Vagina (tissue), 2 donors: ENCODE measurements around the gene NTRK1. TPM values are rescaled to one million over a fixed set of nuclear protein-coding genes. Genes with fewer than 3 reads are reported as not detected.

Experiments
- DNase-seq, 2 donors: peaks; one replicate each; pipeline ENCODE4 v3.0.0-alpha.2; 2017; ENCODE audit errors: extremely low spot score in 2 of 2
- H3K27ac ChIP-seq: fragments of 200-600 bp; sonication (generic); one replicate; pipeline ENCODE4 v1.5.1; 2019
- H3K27me3 ChIP-seq: fragments of 200-600 bp; sonication (generic); one replicate; pipeline ENCODE4 v1.5.1; 2019
- H3K36me3 ChIP-seq, 2 donors: fragments of 200-600 bp; sonication (generic); one replicate each; pipeline ENCODE4 v1.5.1; 2017 to 2019
- H3K4me1 ChIP-seq: fragments of 200-600 bp; sonication (generic); one replicate; pipeline ENCODE4 v1.5.1; 2019
- H3K4me3 ChIP-seq, 2 donors: fragments of 200-600 bp; sonication (generic); 1 replicate in 1 of 2; 2 replicates in 1 of 2; pipeline ENCODE4 v1.5.1; 2016 to 2019
- H3K9me3 ChIP-seq: fragments of 200-600 bp; sonication (generic); one replicate; pipeline ENCODE4 v1.5.1; 2019
- POLR2A ChIP-seq, 2 donors: fragments of 450-650 bp; IDR thresholded peaks; one replicate each; pipeline ENCODE4 v1.6.1; 2017; ENCODE audit warnings: antibody characterized with exemption in 2 of 2, mild to moderate bottlenecking in 2 of 2, moderate library complexity in 2 of 2
- POLR2AphosphoS5 ChIP-seq, 2 donors: sonication (generic); formaldehyde crosslinking; IDR thresholded peaks; one replicate each; pipeline ENCODE4 v1.9.0; 2017; ENCODE audit warnings: antibody characterized with exemption in 2 of 2, mild to moderate bottlenecking in 2 of 2, low read depth in 1 of 2; ENCODE audit not compliant: insufficient read depth in 1 of 2
- intact Hi-C: fragments of 100-400 bp; cut with DNase I; formaldehyde crosslinking; loops from one replicate; pipeline ENCODE4 v1.15.1; 2023
- total RNA-seq: library from RNA; depleted of rRNA; stranded (reverse); fragments of >200 nt; gene quantifications from one replicate; pipeline ENCODE4 v1.2.3, GENCODE V29; 2016
- TF ChIP-seq, protein P1 (sequence below), 3 experiments: fragments of 450-650 bp in 2 of 3; fragments of 200-600 bp in 1 of 3; sonication (generic) in 1 of 3; IDR thresholded peaks; one replicate each; pipeline ENCODE4 v1.5.1; 2017 to 2019; ENCODE audit warnings: antibody characterized with exemption in 3 of 3, mild to moderate bottlenecking in 2 of 3, moderate library complexity in 2 of 3

NTRK1 gene
- total RNA-seq, 1 donor from 2014 or later = 2.9 TPM

DNA sequence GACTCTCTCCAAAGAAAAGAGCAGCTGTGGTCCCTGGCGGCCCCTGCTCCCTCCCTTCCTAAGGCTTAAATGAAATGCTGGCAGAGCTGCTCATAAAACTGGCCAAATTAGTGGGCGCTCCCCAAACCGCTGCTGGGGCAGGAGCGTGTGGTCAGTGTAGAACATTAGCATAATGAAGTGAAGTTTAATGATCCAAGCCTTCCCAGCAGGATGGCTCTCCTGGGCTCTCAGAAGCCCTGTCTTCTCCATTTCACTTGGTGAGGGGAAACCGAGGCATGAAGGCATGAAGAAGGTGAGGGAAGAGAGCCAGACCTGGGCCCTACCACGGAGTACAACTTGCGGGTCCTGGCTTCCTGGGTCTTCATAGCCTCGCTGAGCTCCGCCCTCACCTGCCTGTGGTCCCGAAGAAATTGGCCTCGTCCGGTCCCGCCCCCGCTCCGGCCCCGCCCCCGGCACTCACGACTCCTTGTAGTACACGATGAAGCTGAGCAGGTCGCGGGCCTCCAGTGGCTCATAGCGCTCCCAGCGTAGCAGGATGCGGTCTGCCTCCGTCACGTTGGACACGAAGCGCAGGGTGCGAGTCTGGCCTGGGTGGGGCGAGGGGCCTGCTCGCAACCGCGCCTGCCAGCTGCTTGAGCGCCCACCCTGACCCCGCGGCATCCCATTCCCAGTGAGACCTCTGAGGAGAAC is 12.1 kb upstream of the NTRK1 start:
- Histone ChIP-seq H3K4me1 (peaks cover 12% of the 10 kb centered on the region), H3K36me3 (no peaks in the 10 kb centered on the region), H3K27me3 (no peaks in the 10 kb centered on the region), H3K4me3 (no peak overlapping the region), H3K27ac (no peak overlapping the region), H3K9me3 (no peaks in the 10 kb centered on the region)
- intact Hi-C loops = no loop called here
- TF ChIP-seq POLR2AphosphoS5 (IDR thresholded peaks at IDR 0.05; ENCODE audit: insufficient read depth in 1 of 2, low read depth in 1 of 2) (no peak), POLR2A (IDR thresholded peaks at IDR 0.05) (no peak)
- TF ChIP-seq, protein P1, sequence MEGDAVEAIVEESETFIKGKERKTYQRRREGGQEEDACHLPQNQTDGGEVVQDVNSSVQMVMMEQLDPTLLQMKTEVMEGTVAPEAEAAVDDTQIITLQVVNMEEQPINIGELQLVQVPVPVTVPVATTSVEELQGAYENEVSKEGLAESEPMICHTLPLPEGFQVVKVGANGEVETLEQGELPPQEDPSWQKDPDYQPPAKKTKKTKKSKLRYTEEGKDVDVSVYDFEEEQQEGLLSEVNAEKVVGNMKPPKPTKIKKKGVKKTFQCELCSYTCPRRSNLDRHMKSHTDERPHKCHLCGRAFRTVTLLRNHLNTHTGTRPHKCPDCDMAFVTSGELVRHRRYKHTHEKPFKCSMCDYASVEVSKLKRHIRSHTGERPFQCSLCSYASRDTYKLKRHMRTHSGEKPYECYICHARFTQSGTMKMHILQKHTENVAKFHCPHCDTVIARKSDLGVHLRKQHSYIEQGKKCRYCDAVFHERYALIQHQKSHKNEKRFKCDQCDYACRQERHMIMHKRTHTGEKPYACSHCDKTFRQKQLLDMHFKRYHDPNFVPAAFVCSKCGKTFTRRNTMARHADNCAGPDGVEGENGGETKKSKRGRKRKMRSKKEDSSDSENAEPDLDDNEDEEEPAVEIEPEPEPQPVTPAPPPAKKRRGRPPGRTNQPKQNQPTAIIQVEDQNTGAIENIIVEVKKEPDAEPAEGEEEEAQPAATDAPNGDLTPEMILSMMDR (IDR thresholded peaks at IDR 0.05) = no peak
- no peak for DNase-seq

- Histone ChIP-seq H3K27me3 (no peaks in the 10 kb centered on the region), H3K4me3 (no peak overlapping the region), H3K36me3 (no peaks in the 10 kb centered on the region), H3K27ac (no peak overlapping the region), H3K9me3 (no peaks in the 10 kb centered on the region), H3K4me1 (peaks cover 12% of the 10 kb centered on the region)
- intact Hi-C loops = no loop called here
- TF ChIP-seq, protein P1 (IDR thresholded peaks at IDR 0.05) = no peak
- DNase-seq = no peak
These were observed 11.5 kb upstream of the NTRK1 start for GRCh38 chr1:156849151-156849496.

DNA sequence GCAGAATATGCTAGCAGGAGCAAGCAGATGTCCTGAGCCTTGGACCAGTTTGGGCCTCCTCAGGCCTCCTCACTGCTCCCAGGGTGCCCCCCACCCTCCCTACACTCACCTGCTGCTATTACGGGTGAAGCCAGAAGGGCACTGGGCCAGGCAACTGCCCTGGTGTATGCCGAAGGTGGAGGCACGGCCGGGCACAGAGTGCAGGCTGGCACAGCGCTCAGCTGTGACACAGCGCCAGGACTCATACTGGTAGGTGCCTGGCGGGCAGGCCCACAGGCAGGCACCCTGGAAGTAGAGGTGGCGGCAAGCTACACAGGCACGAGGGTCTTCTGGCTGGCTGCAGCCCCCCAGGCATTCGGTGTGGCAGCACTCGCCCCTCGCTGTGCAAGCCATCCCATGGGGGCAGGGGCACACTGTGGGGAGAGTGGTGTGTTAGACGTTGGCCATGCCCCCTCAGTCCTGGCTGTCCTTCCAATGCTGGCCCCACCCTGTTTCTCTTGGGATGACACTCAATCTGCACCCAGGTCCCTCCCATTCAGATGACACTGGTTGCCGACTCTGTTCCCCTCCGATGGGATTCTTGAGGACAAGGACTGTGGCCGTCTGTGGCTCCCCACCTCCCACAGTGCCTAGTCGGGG is 8.8 kb upstream of the NTRK1 start:
- Histone ChIP-seq H3K4me3 (no peak overlapping the region), H3K4me1 (peaks cover 7% of the 10 kb centered on the region), H3K9me3 (no peaks in the 10 kb centered on the region), H3K36me3 (no peaks in the 10 kb centered on the region), H3K27me3 (no peaks in the 10 kb centered on the region), H3K27ac (no peak overlapping the region)
- no peak for DNase-seq
- intact Hi-C loops = no loop called here
- TF ChIP-seq, protein P1 (IDR thresholded peaks at IDR 0.05) = no peak

- intact Hi-C loops = no loop called here
- Histone ChIP-seq H3K4me1 (peaks cover 7% of the 10 kb centered on the region), H3K27me3 (no peaks in the 10 kb centered on the region)
These were observed 8.2 kb upstream of the NTRK1 start for GRCh38 chr1:156852418-156852874.

GRCh38 chr1:156853761-156854160 is 6.9 kb upstream of the NTRK1 start:
- no peak overlapping the region for H3K4me3 ChIP-seq
- H3K27me3 ChIP-seq = no peaks in the 10 kb centered on the region
- H3K36me3 ChIP-seq = no peaks in the 10 kb centered on the region
- DNase-seq = no peak
- TF ChIP-seq POLR2A (IDR thresholded peaks at IDR 0.05) (no peak), POLR2AphosphoS5 (IDR thresholded peaks at IDR 0.05; ENCODE audit: insufficient read depth in 1 of 2, low read depth in 1 of 2) (no peak)
- TF ChIP-seq, protein P1 (IDR thresholded peaks at IDR 0.05) = no peak
- intact Hi-C loops = no loop called here
- no peaks in the 10 kb centered on the region for H3K9me3 ChIP-seq
- peaks cover 9% of the 10 kb centered on the region for H3K4me1 ChIP-seq
- no peak overlapping the region for H3K27ac ChIP-seq

More at GRCh38 chr1:156852418-156852874, 8.2 kb upstream of the NTRK1 start:
- H3K27ac ChIP-seq = no peak overlapping the region
- TF ChIP-seq, protein P1 (IDR thresholded peaks at IDR 0.05) = no peak
- no peak for TF ChIP-seq POLR2A (IDR thresholded peaks at IDR 0.05)
- no peak for TF ChIP-seq POLR2AphosphoS5 (IDR thresholded peaks at IDR 0.05; ENCODE audit: insufficient read depth in 1 of 2, low read depth in 1 of 2)
- no peaks in the 10 kb centered on the region for H3K9me3 ChIP-seq
- no peaks in the 10 kb centered on the region for H3K36me3 ChIP-seq
- no peak overlapping the region for H3K4me3 ChIP-seq
- no peak for DNase-seq
